ENCODE measurements around the gene NPAT. TPM values are rescaled to one million over a fixed set of nuclear protein-coding genes. Genes with fewer than 3 reads are reported as not detected.

Gene NPAT
- total RNA-seq, 1 donor: 19.0 TPM

GRCh38 chr11:108241330-108242037 lies 19.0 kb upstream of the NPAT start:
- DNase-seq (ENCODE audit: low read depth): no peak
- TF ChIP-seq CTCF (IDR thresholded peaks at IDR 0.05; ENCODE audit: insufficient read depth, low read depth, low read length): no peak
- no peak overlapping the region for H3K4me3 ChIP-seq (ENCODE audit: low read depth, low read length)

GRCh38 chr11:108239076-108239475 lies 16.6 kb upstream of the NPAT start:
- H3K4me3 ChIP-seq (ENCODE audit: low read depth, low read length): no peak overlapping the region
- no peak for TF ChIP-seq CTCF (IDR thresholded peaks at IDR 0.05; ENCODE audit: insufficient read depth, low read depth, low read length)
- no peak for DNase-seq (ENCODE audit: low read depth)

- TF ChIP-seq CTCF (IDR thresholded peaks at IDR 0.05; ENCODE audit: insufficient read depth, low read depth, low read length): no peak
- no peak overlapping the region for H3K4me3 ChIP-seq (ENCODE audit: low read depth, low read length)
- no peak for DNase-seq (ENCODE audit: low read depth)
These were observed 14.6 kb upstream of the NPAT start for GRCh38 chr11:108237058-108237481.

GRCh38 chr11:108235633-108236032 lies 13.2 kb upstream of the NPAT start:
- DNase-seq (ENCODE audit: low read depth): peak; percentile 24
- no peak for TF ChIP-seq CTCF (IDR thresholded peaks at IDR 0.05; ENCODE audit: insufficient read depth, low read depth, low read length)
- no peak overlapping the region for H3K4me3 ChIP-seq (ENCODE audit: low read depth, low read length)

GRCh38 chr11:108235192-108235591 lies 12.8 kb upstream of the NPAT start:
- no peak overlapping the region for H3K4me3 ChIP-seq (ENCODE audit: low read depth, low read length)
- TF ChIP-seq CTCF (IDR thresholded peaks at IDR 0.05; ENCODE audit: insufficient read depth, low read depth, low read length): no peak
- peak; percentile 46 for DNase-seq (ENCODE audit: low read depth)

- H3K4me3 ChIP-seq (ENCODE audit: low read depth, low read length): no peak overlapping the region
- no peak for TF ChIP-seq CTCF (IDR thresholded peaks at IDR 0.05; ENCODE audit: insufficient read depth, low read depth, low read length)
- no peak for DNase-seq (ENCODE audit: low read depth)
These were observed 11.0 kb upstream of the NPAT start for GRCh38 chr11:108233277-108233945.
